ENCODE results near the gene SLC44A1. TPM values are rescaled to one million over a fixed set of nuclear protein-coding genes. Genes with fewer than 3 reads are reported as not detected.

Gene SLC44A1
- polyA plus RNA-seq, 1 experiment = 6.6 TPM

- Histone ChIP-seq H3K4me3 (ENCODE audit: low read depth, low read length) (no peak overlapping the region), H3K36me3 (ENCODE audit: control insufficient read depth, insufficient read depth, low read length) (no peaks in the 10 kb centered on the region), H3K27me3 (ENCODE audit: control insufficient read depth, insufficient read depth, low read length) (no peaks in the 10 kb centered on the region)
- no peak for DNase-seq (ENCODE audit: low read depth)
- CTCF ChIA-PET = no interaction called here
- no peak for TF ChIP-seq CTCF (IDR thresholded peaks at IDR 0.05; ENCODE audit: insufficient read depth, low read depth, low read length)
- POLR2A ChIA-PET = no interaction called here
Measured at GRCh38 chr9:105283795-105284194, 39.3 kb downstream of the SLC44A1 start.

GRCh38 chr9:105284463-105284862 lies 40.0 kb downstream of the SLC44A1 start:
- POLR2A ChIA-PET = no interaction called here

GRCh38 chr9:105286098-105286497 lies 41.6 kb downstream of the SLC44A1 start:
- DNase-seq (ENCODE audit: low read depth) = no peak
- no peak for TF ChIP-seq CTCF (IDR thresholded peaks at IDR 0.05; ENCODE audit: insufficient read depth, low read depth, low read length)
- CTCF ChIA-PET = no interaction called here
- POLR2A ChIA-PET = no interaction called here
- Histone ChIP-seq H3K36me3 (ENCODE audit: control insufficient read depth, insufficient read depth, low read length) (no peaks in the 10 kb centered on the region), H3K27me3 (ENCODE audit: control insufficient read depth, insufficient read depth, low read length) (no peaks in the 10 kb centered on the region), H3K4me3 (ENCODE audit: low read depth, low read length) (no peak overlapping the region)

More at GRCh38 chr9:105284463-105284862, 40.0 kb downstream of the SLC44A1 start:
- H3K27me3 ChIP-seq (ENCODE audit: control insufficient read depth, insufficient read depth, low read length) = no peaks in the 10 kb centered on the region
- H3K36me3 ChIP-seq (ENCODE audit: control insufficient read depth, insufficient read depth, low read length) = no peaks in the 10 kb centered on the region
- no peak for TF ChIP-seq CTCF (IDR thresholded peaks at IDR 0.05; ENCODE audit: insufficient read depth, low read depth, low read length)
- CTCF ChIA-PET = no interaction called here
- no peak overlapping the region for H3K4me3 ChIP-seq (ENCODE audit: low read depth, low read length)
- no peak for DNase-seq (ENCODE audit: low read depth)

- H3K4me3 ChIP-seq (ENCODE audit: low read depth, low read length) = no peak overlapping the region
- H3K27me3 ChIP-seq (ENCODE audit: control insufficient read depth, insufficient read depth, low read length) = no peaks in the 10 kb centered on the region
- ChIA-PET POLR2A (no interaction called here), CTCF (no interaction called here)
- no peaks in the 10 kb centered on the region for H3K36me3 ChIP-seq (ENCODE audit: control insufficient read depth, insufficient read depth, low read length)
- no peak for DNase-seq (ENCODE audit: low read depth)
- no peak for TF ChIP-seq CTCF (IDR thresholded peaks at IDR 0.05; ENCODE audit: insufficient read depth, low read depth, low read length)
Measured at GRCh38 chr9:105289305-105289704, 44.9 kb downstream of the SLC44A1 start.

- CTCF ChIA-PET = interaction anchor here (1.6 kb wide), 1 partner anchor 10 kb away, joined by 3 read pairs; no protein-coding TSS in a partner anchor
- DNase-seq (ENCODE audit: low read depth) = peak; percentile 7
- no peaks in the 10 kb centered on the region for H3K27me3 ChIP-seq (ENCODE audit: control insufficient read depth, insufficient read depth, low read length)
- POLR2A ChIA-PET = no interaction called here
- no peak for TF ChIP-seq CTCF (IDR thresholded peaks at IDR 0.05; ENCODE audit: insufficient read depth, low read depth, low read length)
- no peak overlapping the region for H3K4me3 ChIP-seq (ENCODE audit: low read depth, low read length)
- H3K36me3 ChIP-seq (ENCODE audit: control insufficient read depth, insufficient read depth, low read length) = no peaks in the 10 kb centered on the region
Measured at GRCh38 chr9:105290418-105290817, 46.0 kb downstream of the SLC44A1 start.
